GM19238 (cell line): ENCODE results near the gene RITA1.

ENCODE experiments used
- DNase-seq: peaks from one replicate; pipeline ENCODE4 v3.0.0; 2011; ENCODE audit warnings: low spot score; ENCODE audit not compliant: insufficient read length

The RITA1 gene

GRCh38 chr12:113152835-113153814 is 32.4 kb upstream of the RITA1 start:
- peak; percentile 81 for DNase-seq

GRCh38 chr12:113154351-113154973 is 31.1 kb upstream of the RITA1 start:
- no peak for DNase-seq

GRCh38 chr12:113155060-113155459 is 30.5 kb upstream of the RITA1 start:
- DNase-seq: no peak

- DNase-seq: no peak
Observed at GRCh38 chr12:113155646-113156045, 29.9 kb upstream of the RITA1 start.

GRCh38 chr12:113157218-113157859 is 28.2 kb upstream of the RITA1 start:
- DNase-seq: no peak

GRCh38 chr12:113158439-113159203 is 26.9 kb upstream of the RITA1 start:
- no peak for DNase-seq

GRCh38 chr12:113159937-113160336 is 25.6 kb upstream of the RITA1 start:
- no peak for DNase-seq

GRCh38 chr12:113161415-113162016 is 24.0 kb upstream of the RITA1 start:
- no peak for DNase-seq

- DNase-seq: no peak
Observed at GRCh38 chr12:113162102-113163029, 23.2 kb upstream of the RITA1 start.

- no peak for DNase-seq
Observed at GRCh38 chr12:113163030-113163360, 22.5 kb upstream of the RITA1 start.

- DNase-seq: no peak
Observed at GRCh38 chr12:113164014-113164413, 21.5 kb upstream of the RITA1 start.

- no peak for DNase-seq
Observed at GRCh38 chr12:113165521-113166450, 19.7 kb upstream of the RITA1 start.

- no peak for DNase-seq
Observed at GRCh38 chr12:113167868-113168267, 17.7 kb upstream of the RITA1 start.

- DNase-seq: no peak
Observed at GRCh38 chr12:113169697-113170096, 15.8 kb upstream of the RITA1 start.

GRCh38 chr12:113170457-113170856 is 15.1 kb upstream of the RITA1 start:
- no peak for DNase-seq

GRCh38 chr12:113170926-113171325 is 14.6 kb upstream of the RITA1 start:
- no peak for DNase-seq

- DNase-seq: no peak
Observed at GRCh38 chr12:113171543-113171942, 14.0 kb upstream of the RITA1 start.

GRCh38 chr12:113172185-113172584 is 13.3 kb upstream of the RITA1 start:
- DNase-seq: no peak
